Breast epithelium (tissue), 4 donors: ENCODE measurements around the gene GCH1. TPM values are rescaled to one million over a fixed set of nuclear protein-coding genes. Genes with fewer than 3 reads are reported as not detected.
"Not testable (repeated sequence)": the region's sequence is repeated elsewhere in the genome, so short reads cannot be mapped to it uniquely, and the experiment has no call there.

ENCODE experiments used
- DNase-seq, 2 donors: peaks; one replicate each; pipeline ENCODE4 v3.0.0-alpha.2; 2019; ENCODE audit warnings: low spot score in 2 of 2
- H3K27ac ChIP-seq, 2 donors: fragments of 200-600 bp; sonication (generic) in 1 of 2; one replicate each; pipeline ENCODE4 v1.5.1; 2016 to 2019; ENCODE audit warnings: mild to moderate bottlenecking in 1 of 2
- H3K27me3 ChIP-seq, 2 donors: fragments of 200-600 bp; sonication (generic) in 1 of 2; one replicate each; pipeline versions ENCODE4 v1.5.1 to v1.6.0; 2017 to 2019; ENCODE audit warnings: control low read depth in 1 of 2, mild to moderate bottlenecking in 1 of 2
- H3K36me3 ChIP-seq: fragments of 200-600 bp; one replicate; pipeline ENCODE4 v1.5.1; 2019
- H3K4me1 ChIP-seq, 2 donors: fragments of 200-600 bp; sonication (generic); one replicate each; pipeline ENCODE4 v1.5.1; 2016 to 2019; ENCODE audit warnings: control low read depth in 1 of 2
- H3K4me3 ChIP-seq, 3 donors: fragments of 200-600 bp; sonication (generic); 1 replicate in 2 of 3; 2 replicates in 1 of 3; pipeline ENCODE4 v1.5.1; 2016 to 2019; ENCODE audit warnings: mild to moderate bottlenecking in 3 of 3, moderate library complexity in 2 of 3
- H3K9me3 ChIP-seq, 2 donors: fragments of 200-600 bp; sonication (generic) in 1 of 2; one replicate each; pipeline ENCODE4 v1.5.1; 2016 to 2019; ENCODE audit warnings: control low read depth in 1 of 2
- CTCF ChIP-seq, 3 donors: fragments of 450-650 bp; IDR thresholded peaks; one replicate each; pipeline ENCODE4 v1.5.1; 2016 to 2017; ENCODE audit warnings: antibody characterized with exemption in 3 of 3, mild to moderate bottlenecking in 3 of 3, moderate library complexity in 3 of 3
- POLR2A ChIP-seq: fragments of 450-650 bp; IDR thresholded peaks from one replicate; pipeline ENCODE4 v1.6.1; 2016; ENCODE audit warnings: antibody characterized with exemption, mild to moderate bottlenecking, moderate library complexity
- POLR2AphosphoS5 ChIP-seq, 3 donors: sonication (generic); formaldehyde crosslinking; IDR thresholded peaks; one replicate each; pipeline ENCODE4 v1.6.1; 2017; ENCODE audit warnings: antibody characterized with exemption in 3 of 3
- intact Hi-C: fragments of 100-400 bp; cut with DNase I; formaldehyde crosslinking; loops from one replicate; pipeline ENCODE4 v1.15.1; 2023; ENCODE audit warnings: low total_unique reads
- total RNA-seq, 3 donors: library from RNA; depleted of rRNA; stranded (reverse); fragments of >200 nt; gene quantifications; one replicate each; pipeline ENCODE4 v1.1.0, GENCODE V29; 2016

The GCH1 gene
- total RNA-seq, 3 donors from 2014 or later, result 3.4 to 20.1 (median 19.3) TPM

DNA sequence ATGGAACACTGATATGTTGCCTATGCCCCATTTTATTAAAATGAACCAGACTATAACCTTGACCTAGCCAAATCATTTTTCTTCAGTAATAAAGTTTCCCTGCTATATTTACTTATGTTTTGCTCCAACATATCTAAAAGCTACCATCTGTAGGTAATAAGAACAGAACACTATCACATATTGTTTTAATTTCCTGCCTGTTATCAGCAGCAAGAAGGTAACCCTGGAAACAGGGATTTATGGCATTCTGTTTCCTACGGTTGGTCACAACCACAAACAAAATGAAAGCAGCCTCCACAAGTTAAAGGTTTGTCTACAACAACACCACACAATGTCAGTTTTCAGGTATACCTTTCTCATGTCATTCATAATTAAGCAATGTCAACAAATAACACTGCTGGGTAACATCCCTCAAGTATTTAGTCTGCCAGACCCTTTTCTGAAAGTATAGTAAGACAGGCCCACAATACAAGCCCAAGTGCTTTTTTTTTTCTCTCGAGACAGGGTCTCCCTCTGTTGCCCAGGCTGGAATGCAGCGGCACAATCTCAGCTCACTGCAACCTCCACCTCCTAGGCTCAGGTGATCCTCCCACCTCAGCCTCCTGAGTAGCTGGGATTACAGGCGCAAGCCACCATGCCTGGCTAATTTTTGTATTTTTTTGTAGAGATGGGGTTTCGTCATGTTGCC is 25.5 kb downstream of the GCH1 start:
- Histone ChIP-seq H3K9me3 (no peaks in the 10 kb centered on the region), H3K36me3 (no peaks in the 10 kb centered on the region), H3K27me3 (no peaks in the 10 kb centered on the region), H3K4me3 (no peak overlapping the region), H3K4me1 (no peaks in the 10 kb centered on the region), H3K27ac (no peak overlapping the region)
- intact Hi-C loops, result no loop called here
- DNase-seq, result no peak
- no peak for TF ChIP-seq CTCF (IDR thresholded peaks at IDR 0.05)
- TF ChIP-seq POLR2A, result no peak
- TF ChIP-seq POLR2AphosphoS5 (IDR thresholded peaks at IDR 0.05), result no peak

DNA sequence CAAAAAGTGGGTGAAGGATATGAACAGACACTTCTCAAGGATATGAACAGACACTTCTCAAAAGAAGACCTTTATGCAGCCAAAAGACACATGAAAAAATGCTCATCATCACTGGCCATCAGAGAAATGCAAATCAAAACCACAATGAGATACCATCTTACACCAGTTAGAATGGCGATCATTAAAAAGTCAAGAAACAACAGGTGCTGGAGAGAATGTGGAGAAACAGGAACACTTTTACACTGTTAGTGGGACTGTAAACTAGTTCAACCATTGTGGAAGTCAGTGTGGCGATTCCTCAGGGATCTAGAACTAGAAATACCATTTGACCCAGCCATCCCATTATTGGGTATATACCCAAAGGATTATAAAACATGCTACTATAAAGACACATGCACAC is 27.0 kb downstream of the GCH1 start:
- intact Hi-C loops, H3K4me3 ChIP-seq, H3K36me3 ChIP-seq: not testable (repeated sequence)

GRCh38 chr14:54870154-54871090 is 32.2 kb downstream of the GCH1 start:
- H3K36me3 ChIP-seq, H3K9me3 ChIP-seq, H3K4me1 ChIP-seq, intact Hi-C loops, DNase-seq, H3K27me3 ChIP-seq: not testable (repeated sequence)
- H3K27ac ChIP-seq, result peak overlapping the region; percentile 58 to 61
- H3K4me3 ChIP-seq, result peak overlapping the region; percentile 28 to 66 (median 60)

More for the DNA sequence above, 27.0 kb downstream of the GCH1 start:
- not testable (repeated sequence) for H3K27me3 ChIP-seq, DNase-seq, H3K27ac ChIP-seq, H3K9me3 ChIP-seq, H3K4me1 ChIP-seq

DNA sequence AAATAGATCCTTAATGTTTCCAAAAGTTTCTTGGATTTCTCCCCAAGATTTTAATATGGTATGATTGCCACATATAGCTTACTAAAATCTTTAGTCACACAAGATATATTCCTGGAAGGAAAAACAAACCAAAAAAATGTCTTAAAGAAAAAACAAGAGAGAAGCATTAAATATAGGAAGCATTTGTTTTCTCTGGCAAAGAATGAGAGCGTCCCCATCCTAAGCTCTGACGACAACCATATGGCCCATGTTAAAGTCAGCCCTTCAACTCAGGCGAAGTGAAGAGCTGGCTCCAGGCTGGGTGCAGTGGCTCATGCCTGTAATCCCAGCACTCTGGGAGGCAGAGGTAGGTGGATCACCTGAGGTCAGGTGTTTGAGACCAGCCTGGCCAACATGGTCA is 35.6 kb downstream of the GCH1 start:
- Histone ChIP-seq H3K36me3 (no peaks in the 10 kb centered on the region), H3K4me1 (no peaks in the 10 kb centered on the region), H3K9me3 (no peaks in the 10 kb centered on the region), H3K27me3 (no peaks in the 10 kb centered on the region), H3K4me3 (no peak overlapping the region), H3K27ac (no peak overlapping the region)
- no peak for DNase-seq
- no peak for TF ChIP-seq CTCF (IDR thresholded peaks at IDR 0.05)
- no peak for TF ChIP-seq POLR2A
- no peak for TF ChIP-seq POLR2AphosphoS5 (IDR thresholded peaks at IDR 0.05)
- intact Hi-C loops, result no loop called here

DNA sequence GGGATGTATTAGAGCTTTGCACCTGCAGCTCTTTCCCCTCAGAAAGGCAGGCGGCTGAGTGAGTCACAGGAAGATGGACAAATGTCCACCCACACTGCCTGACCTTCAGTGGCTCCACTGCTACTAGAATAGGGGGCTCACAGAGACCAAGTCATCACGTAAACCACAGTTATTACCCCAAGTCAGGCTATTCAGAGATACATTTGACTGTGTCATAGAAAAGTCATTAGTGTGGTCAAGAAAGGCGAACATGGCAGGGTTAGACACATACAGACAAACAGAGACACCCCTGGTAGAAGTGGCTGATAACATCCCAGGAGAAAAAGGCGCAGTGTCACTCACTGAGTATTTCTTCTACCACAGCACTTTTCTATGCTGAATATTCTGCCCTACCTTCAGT is 36.0 kb downstream of the GCH1 start:
- Histone ChIP-seq H3K4me3 (no peak overlapping the region), H3K4me1 (no peaks in the 10 kb centered on the region), H3K36me3 (no peaks in the 10 kb centered on the region), H3K9me3 (no peaks in the 10 kb centered on the region), H3K27me3 (no peaks in the 10 kb centered on the region), H3K27ac (no peak overlapping the region)
- intact Hi-C loops, result no loop called here
- TF ChIP-seq POLR2AphosphoS5 (IDR thresholded peaks at IDR 0.05), result no peak
- no peak for TF ChIP-seq CTCF (IDR thresholded peaks at IDR 0.05)
- TF ChIP-seq POLR2A, result no peak
- DNase-seq, result no peak

DNA sequence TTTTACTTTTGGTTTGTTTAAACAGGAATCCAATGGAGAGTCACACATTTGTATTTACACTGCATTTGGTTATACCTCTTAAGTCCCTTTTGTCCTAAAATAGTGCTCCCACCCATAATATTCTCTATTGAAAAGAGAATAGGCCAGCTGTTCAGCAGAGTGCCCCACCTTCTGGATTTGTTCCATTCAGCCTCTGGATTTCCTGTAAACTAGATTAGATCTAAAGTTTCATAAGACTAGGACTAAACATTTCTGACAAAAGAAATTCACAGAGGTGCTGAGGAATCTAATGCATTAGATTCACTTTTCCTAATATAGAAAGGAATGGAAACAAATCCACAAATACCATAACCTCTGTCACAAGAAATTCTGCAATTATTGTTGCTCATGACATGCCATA is 38.1 kb downstream of the GCH1 start:
- Histone ChIP-seq H3K4me1 (no peaks in the 10 kb centered on the region), H3K27ac (no peak overlapping the region), H3K4me3 (no peak overlapping the region), H3K27me3 (no peaks in the 10 kb centered on the region), H3K9me3 (no peaks in the 10 kb centered on the region), H3K36me3 (no peaks in the 10 kb centered on the region)
- no peak for TF ChIP-seq POLR2A
- no peak for TF ChIP-seq CTCF (IDR thresholded peaks at IDR 0.05)
- no peak for TF ChIP-seq POLR2AphosphoS5 (IDR thresholded peaks at IDR 0.05)
- intact Hi-C loops, result no loop called here
- DNase-seq, result no peak
